CD4-positive, alpha-beta T cell treated with Interleukin-21 for 1 hour (primary cell): ENCODE data around the gene MAG.
"Not testable (repeated sequence)": the region's sequence is repeated elsewhere in the genome, so short reads cannot be mapped to it uniquely, and the experiment has no call there.

Experiments
- DNase-seq: peaks from one replicate; pipeline ENCODE4 v3.0.0-alpha.2; 2020

Gene MAG

DNA sequence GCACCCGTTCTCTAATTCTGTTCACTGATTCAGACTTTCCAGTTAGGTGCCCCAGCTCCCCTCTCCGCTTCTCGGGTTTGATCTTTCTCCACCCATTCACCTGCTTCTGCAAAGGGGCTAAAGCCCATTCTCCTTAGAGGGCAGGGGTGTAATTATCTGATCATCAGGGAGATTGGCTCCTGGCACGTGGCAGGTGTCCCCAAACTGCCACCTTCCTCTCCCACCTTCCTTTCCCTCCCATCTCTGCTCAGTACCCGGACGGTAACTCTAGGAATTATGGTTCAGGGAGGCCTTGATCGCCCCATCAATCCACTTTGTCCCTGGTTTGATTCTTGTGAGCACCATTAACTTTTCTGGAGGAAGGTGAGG is 56.0 kb downstream of the MAG start:
- DNase-seq = no peak

GRCh38 chr19:35348911-35349611 is 57.1 kb downstream of the MAG start:
- DNase-seq = no peak

DNA sequence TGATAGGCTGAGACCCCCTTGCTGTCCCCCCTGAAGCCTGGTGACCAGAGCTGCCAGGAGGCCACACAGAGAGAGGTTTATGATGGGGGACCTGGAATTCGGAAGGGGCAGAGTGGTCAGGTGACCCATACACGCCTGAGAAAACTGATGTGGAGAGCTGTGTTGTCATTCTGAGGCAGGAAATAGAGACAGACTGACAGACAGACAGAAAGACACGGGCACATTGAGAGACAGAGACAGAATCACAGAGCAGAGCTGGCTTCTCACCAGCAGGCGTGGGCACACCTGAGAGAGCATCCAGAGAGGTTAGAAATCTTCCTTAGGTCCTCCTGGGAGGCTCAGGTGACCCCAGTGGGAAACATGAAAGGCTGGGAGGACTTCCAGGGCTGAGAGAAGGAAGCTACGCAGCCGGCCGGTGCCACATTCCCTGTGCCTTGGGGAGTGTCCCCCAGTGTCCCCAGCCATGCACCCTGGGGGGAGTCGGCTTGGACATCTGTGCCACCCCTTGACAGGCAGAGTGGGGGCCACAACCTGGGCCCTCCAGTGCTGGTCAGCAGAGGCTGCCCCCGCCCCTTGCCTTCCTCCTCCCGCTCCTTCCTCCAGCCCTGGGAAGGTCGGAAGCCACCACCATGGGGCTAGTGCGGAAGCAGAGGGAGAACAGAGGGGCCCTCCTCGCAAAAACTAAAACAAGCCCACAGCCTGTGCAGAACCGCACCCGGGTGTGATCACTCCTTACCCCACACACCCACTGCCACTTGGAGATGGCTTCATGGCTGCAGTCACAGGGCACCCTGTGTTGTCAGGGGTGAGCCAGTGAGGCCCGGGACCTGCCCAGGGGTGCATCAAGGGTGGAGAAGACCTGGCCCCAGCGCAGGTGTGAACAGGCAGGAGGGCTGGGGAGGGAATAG is 57.9 kb downstream of the MAG start:
- DNase-seq = no peak

DNA sequence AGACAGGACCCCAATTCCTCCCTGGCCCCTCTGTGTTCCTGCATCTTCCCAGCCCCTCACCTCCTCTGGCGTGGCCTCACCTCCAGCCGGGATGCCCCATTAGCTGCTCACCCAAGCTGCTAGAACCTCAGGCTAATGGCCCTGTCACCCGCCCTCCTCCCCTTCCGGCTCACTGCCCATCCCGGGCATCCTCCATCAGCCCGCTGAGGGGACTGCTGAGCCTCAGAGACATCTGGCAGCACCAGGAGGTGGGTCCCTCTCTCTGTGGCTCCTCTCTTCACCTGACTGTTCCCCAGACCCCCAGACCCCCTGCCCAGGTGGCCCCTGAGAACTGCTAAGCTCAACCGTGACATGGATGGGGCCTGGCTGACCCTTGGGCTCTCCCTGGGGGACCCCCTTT is 58.6 kb downstream of the MAG start:
- no peak for DNase-seq

DNA sequence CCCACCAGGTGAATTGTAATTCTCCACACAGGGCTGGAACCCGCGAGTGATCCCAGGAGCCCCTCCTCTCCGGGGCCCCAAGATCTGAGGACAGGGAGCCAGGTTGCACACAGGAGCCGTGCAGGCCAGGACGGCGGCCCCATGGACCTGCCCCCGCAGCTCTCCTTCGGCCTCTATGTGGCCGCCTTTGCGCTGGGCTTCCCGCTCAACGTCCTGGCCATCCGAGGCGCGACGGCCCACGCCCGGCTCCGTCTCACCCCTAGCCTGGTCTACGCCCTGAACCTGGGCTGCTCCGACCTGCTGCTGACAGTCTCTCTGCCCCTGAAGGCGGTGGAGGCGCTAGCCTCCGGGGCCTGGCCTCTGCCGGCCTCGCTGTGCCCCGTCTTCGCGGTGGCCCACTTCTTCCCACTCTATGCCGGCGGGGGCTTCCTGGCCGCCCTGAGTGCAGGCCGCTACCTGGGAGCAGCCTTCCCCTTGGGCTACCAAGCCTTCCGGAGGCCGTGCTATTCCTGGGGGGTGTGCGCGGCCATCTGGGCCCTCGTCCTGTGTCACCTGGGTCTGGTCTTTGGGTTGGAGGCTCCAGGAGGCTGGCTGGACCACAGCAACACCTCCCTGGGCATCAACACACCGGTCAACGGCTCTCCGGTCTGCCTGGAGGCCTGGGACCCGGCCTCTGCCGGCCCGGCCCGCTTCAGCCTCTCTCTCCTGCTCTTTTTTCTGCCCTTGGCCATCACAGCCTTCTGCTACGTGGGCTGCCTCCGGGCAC is 59.6 kb downstream of the MAG start:
- no peak for DNase-seq

GRCh38 chr19:35352177-35352447 is 60.2 kb downstream of the MAG start:
- no peak for DNase-seq

DNA sequence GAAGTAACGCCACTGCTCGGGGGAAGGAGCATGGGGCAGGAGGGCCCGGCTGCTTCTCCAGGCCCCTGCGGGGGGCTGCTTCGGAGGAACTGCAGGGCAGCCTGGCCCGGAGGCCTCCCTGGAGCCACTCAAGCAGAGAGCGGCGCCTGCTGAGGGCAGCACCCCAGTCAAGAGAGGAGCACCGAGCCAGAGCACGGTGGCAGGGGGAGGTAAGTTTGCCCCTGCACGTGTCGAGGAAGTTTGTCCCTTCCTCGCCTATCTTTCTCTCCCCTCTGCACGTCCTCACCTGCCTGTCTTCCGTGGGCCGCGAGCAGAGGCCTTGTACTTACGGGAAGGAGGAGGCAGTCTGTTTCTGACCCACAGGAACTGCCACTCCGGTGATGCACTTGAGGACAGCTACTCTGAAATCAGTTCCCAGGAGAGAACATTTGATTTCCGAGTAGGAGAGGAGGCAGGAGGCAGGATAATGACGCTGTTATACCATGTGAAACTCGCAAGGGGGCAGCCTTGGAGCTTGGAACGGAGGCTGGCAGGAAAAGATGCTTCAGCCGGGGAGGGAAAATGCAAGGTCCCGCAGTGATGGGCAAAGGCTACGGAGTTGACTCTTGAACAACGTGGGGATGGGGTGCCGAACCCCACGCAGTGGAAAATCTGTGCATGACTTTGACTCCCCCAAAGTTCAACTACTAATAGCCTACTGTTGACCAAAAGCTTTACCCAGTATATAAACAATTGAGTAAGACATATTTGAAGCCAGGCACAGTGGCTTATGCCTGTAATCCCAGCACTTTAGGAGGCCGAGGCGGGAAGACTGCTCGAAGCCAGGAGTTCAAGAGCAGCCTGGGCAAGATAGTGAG is 60.7 kb downstream of the MAG start:
- peak; percentile 77 for DNase-seq

DNA sequence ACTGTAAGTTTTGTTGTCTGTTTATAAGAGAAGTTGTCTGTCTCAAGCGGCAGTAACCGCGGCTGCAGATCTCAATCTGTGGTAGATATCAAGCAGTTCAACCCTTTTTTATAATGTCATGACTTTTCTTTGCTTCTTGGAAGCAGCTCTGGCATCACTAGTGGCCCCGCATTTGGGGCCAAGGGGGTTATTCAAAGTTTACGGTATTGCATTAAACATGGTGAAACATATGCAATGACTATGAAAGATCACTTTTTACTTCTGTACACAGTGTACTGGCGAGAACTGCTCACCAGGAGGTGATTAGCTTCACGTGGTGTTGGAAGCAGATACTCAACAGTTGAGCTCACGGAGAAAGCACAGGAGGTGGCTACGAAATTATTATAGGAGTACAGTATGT is 61.7 kb downstream of the MAG start:
- peak; percentile 8 for DNase-seq

DNA sequence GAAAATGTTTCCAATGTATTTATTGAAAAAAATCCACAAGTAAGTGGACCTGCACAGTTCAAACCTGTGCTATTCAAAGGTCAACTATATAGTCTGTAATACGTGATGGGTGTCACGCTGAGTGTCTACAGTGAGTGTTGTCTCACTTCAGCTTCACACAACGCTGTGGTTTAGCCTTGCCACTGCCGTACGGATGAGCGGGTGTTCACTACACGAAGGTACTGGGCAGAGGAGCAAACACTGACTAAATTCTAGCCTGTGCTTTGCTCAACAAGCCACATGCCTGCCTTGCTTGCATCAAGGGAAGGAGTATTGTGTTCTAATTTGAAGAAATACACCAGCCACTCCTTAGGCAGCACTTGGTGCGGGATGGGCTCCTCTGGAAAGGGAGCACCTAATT is 62.9 kb downstream of the MAG start:
- DNase-seq = peak; percentile 7

GRCh38 chr19:35355791-35356460 is 64.0 kb downstream of the MAG start:
- no peak for DNase-seq

DNA sequence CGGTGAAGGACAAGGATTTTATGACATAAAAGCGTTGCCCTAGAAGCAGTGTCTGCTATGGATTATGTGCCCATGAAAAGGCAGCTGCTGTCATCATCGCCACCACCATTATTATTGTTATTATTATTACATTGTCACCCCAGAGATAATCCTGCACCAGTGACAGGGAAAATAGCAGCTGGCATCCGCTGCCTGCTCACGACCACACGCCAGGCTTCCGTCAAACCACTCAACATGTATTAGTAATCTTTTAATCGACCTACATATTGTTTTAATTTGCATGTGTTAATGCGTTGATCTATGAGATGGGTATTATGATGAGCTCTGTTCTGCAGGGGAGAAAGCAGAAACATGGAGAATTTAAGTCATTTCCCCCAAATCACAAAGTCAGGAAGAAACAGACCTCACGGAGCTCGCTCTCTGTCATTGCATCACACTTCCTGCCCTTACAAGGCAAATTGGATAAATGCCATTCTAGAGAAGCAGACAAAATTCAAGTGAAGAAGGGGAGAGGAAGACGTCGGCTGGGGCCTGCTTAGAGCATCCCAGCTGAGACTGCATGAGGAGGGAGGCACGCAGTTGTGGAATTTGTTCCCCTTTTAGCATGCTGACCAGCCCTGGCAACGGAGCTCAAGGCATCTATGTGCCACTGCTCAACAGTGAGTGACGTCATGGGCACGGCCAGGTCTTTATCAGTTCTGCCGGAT is 66.1 kb downstream of the MAG start, which contains the start of gene FFAR3:
TSS of gene FFAR3 (plus strand) at position 594 of the 707 bp plus-strand sequence. CDS start 431 bp downstream, outside the sequence.
- DNase-seq = peak; percentile 14

- not testable (repeated sequence) for DNase-seq
Observed at GRCh38 chr19:35358834-35359233, 66.9 kb downstream of the MAG start.

GRCh38 chr19:35359395-35359794 is 67.4 kb downstream of the MAG start:
- DNase-seq = not testable (repeated sequence)

DNA sequence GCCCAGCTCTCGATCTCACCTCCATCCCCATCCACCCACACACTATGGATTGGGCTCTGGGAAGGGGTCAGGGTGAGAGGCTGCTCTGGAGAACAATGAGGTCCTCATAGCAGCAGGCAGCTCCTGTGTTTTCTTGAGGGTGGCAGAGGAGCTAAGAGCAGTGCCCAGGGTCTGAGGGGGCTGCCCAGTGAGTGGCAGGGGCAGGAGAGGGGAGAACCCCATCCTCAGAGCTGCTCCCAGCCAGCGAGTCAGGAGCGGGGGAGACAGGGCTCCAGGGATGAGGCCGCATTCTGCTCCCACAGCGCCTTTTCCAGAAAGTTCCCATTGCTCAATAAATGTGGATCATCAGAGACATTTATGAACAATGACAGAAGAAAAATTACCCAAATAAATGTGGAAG is 68.1 kb downstream of the MAG start:
- DNase-seq = not testable (repeated sequence)

GRCh38 chr19:35360880-35361420 is 69.0 kb downstream of the MAG start:
- no peak for DNase-seq

DNA sequence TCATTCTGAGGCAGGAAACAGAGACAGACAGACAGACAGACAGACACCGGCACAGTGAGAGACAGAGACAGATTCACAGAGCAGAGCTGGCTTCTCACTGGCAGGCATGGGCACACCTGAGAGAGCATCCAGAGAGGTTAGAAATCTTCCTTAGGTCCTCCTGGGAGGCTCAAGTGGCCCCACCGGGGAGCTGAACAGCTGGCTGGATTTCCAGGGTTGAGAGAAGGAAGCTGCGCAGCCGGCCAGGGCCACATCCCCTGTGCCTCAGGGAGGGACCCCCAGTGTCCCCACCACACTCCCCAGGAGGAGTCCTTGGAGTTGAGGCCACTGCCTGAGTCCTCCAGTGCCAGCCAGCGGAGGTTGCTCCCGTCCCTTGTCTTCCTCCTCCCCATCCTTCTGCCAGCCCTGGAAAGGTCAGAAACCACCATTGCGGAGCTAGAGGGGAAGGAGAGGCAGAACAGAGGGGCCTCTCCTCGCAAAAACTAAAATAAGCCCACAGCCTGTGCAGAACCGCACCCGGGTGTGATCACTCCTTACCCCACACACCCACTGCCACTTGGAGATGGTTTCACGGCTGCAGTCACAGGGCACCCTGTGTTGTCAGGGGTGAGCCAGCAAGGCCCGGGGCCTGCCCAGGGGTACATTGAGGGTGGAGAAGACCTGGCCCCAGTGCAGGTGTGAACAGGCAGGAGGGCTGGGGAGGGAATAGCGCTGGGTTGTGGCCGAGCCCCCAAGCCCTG is 70.5 kb downstream of the MAG start:
- no peak for DNase-seq

DNA sequence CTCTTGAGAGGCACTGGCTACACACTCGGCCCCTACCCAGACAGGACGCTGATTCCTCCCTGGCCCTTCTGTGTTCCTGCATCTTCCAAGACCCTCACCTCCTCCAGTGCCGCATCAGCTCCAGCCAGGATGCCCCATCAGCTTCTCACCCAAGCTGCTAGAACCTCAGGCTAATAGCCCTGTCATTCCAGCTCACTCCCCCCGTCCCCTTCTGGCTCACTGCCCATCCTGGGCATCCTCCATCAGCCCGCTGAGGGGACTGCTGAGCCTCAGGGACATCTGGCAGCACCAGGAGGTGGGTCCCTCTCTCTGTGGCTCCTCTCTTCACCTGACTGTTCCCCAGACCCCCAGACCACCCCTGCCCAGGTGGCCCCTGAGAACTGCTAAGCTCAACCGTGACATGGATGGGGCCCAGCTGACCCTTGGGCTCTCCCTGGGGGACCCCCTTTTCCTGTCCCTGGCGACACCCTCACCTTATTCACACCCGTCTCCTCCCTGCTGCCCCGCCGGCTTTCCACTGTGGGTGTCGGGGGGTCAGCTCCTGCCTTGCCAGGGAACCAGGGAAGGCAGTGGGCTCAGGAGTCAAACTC is 71.1 kb downstream of the MAG start:
- no peak for DNase-seq
